ENCODE data around the gene INSYN1. TPM values are rescaled to one million over a fixed set of nuclear protein-coding genes. Genes with fewer than 3 reads are reported as not detected.

INSYN1 gene
- polyA plus RNA-seq, 3 donors: not detected

DNA sequence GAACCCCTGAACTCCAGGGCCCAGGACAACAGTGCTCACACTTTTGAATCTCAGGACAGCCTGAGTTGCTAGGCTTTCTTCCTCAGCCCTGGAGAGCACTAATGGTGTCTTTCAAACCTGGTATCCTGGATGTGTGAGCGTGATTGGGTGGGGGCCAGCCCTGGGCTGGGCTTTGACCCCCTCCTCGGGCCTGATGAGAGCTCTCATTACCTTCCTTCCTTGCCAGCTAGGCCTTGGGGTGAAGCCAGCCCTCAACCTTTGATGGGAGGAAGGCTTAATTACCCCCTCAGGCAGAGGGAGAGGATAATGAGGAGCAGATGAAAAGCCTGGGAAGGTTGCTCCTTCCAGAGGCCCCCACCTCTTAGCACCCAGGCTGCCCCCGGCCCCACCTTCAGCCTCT lies 31.1 kb upstream of the INSYN1 start:
- Mint-ChIP-seq H3K27ac (no peak overlapping the region), H3K36me3 (no peaks in the 10 kb centered on the region), H3K27me3 (ENCODE audit: low read depth in 3 of 3) (peaks cover 0 to 1% (median 1%) of the 10 kb centered on the region in 3 donors), H3K4me3 (no peak overlapping the region), H3K9me3 (no peaks in the 10 kb centered on the region), H3K4me1 (no peaks in the 10 kb centered on the region)
- Histone ChIP-seq H3K79me2 (ENCODE audit: insufficient read depth, low read length) (no peaks in the 10 kb centered on the region), H3K4me1 (ENCODE audit: control insufficient read depth in 1 of 2, insufficient read depth in 2 of 2, low read length in 2 of 2) (no peaks in the 10 kb centered on the region), H2AFZ (ENCODE audit: insufficient read depth, low read depth, low read length, poor library complexity, severe bottlenecking) (no peak overlapping the region), H3K9ac (ENCODE audit: insufficient read depth, low read length, poor library complexity, severe bottlenecking) (no peak overlapping the region), H3K27me3 (ENCODE audit: control insufficient read depth in 2 of 2, insufficient read depth in 2 of 2, low read length in 2 of 2) (no peaks in the 10 kb centered on the region), H3K27ac (ENCODE audit: low read depth in 1 of 2, low read length in 2 of 2) (no peak overlapping the region), H3K36me3 (replicated peaks in 1 of 2; ENCODE audit: control insufficient read depth in 1 of 2, insufficient read depth in 2 of 2, low read length in 2 of 2) (no peaks in the 10 kb centered on the region), H3K4me2 (replicated peaks; ENCODE audit: extremely low read depth, low read length, poor library complexity, severe bottlenecking) (no peak overlapping the region), H4K20me1 (ENCODE audit: insufficient read depth, low read length) (no peaks in the 10 kb centered on the region), H3K4me3 (replicated peaks in 1 of 3; ENCODE audit: low read depth in 2 of 3, low read length in 3 of 3) (no peak overlapping the region), H3K9me3 (replicated peaks in 1 of 2; ENCODE audit: control insufficient read depth in 1 of 2, insufficient read depth in 1 of 2, low read length in 2 of 2) (no peaks in the 10 kb centered on the region)
- intact Hi-C loops (cut with micrococcal nuclease): no loop called here
- no peak for DNase-seq
- 80% methylated on average over 1 of the region's 3 CpGs for WGBS (ENCODE audit: insufficient coverage)
- TF ChIP-seq, protein P1, sequence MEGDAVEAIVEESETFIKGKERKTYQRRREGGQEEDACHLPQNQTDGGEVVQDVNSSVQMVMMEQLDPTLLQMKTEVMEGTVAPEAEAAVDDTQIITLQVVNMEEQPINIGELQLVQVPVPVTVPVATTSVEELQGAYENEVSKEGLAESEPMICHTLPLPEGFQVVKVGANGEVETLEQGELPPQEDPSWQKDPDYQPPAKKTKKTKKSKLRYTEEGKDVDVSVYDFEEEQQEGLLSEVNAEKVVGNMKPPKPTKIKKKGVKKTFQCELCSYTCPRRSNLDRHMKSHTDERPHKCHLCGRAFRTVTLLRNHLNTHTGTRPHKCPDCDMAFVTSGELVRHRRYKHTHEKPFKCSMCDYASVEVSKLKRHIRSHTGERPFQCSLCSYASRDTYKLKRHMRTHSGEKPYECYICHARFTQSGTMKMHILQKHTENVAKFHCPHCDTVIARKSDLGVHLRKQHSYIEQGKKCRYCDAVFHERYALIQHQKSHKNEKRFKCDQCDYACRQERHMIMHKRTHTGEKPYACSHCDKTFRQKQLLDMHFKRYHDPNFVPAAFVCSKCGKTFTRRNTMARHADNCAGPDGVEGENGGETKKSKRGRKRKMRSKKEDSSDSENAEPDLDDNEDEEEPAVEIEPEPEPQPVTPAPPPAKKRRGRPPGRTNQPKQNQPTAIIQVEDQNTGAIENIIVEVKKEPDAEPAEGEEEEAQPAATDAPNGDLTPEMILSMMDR (IDR thresholded peaks at IDR 0.05): no peak

DNA sequence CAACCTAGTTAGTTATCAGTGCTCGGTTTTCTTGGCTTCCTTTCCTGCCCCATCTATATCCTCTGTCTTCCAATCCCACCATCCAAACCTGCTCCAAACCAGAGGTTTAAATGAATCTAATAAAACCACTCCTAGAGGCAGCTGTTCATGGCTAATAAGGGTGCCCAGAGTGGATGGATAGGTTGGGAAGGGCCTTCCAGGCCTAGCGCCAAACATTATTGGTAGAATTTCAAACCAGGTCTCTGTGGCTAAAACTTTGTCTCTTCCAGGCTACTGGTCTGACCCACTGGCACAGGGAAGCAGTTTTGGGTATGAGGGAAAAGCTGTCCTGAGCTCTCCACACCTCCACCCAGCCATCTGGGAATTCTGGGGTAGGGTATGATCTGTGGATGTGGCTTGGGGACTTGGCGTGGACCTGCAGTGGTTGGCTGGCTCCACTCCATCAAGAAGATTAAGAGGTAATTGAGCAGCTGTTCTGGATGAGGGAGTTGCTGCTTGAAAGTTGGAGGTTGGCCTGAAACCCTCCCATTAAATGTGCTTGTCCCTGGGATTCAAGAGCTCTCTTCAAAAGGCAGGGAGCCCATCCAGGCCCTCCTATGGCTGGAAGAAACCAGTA lies 29.3 kb upstream of the INSYN1 start:
- Histone ChIP-seq H3K27ac (ENCODE audit: low read depth in 1 of 2, low read length in 2 of 2) (no peak overlapping the region), H3K79me2 (ENCODE audit: insufficient read depth, low read length) (no peaks in the 10 kb centered on the region), H3K9ac (ENCODE audit: insufficient read depth, low read length, poor library complexity, severe bottlenecking) (no peak overlapping the region), H3K36me3 (replicated peaks in 1 of 2; ENCODE audit: control insufficient read depth in 1 of 2, insufficient read depth in 2 of 2, low read length in 2 of 2) (no peaks in the 10 kb centered on the region), H3K4me2 (replicated peaks; ENCODE audit: extremely low read depth, low read length, poor library complexity, severe bottlenecking) (no peak overlapping the region), H4K20me1 (ENCODE audit: insufficient read depth, low read length) (no peaks in the 10 kb centered on the region), H3K27me3 (ENCODE audit: control insufficient read depth in 2 of 2, insufficient read depth in 2 of 2, low read length in 2 of 2) (no peaks in the 10 kb centered on the region), H3K9me3 (replicated peaks in 1 of 2; ENCODE audit: control insufficient read depth in 1 of 2, insufficient read depth in 1 of 2, low read length in 2 of 2) (no peaks in the 10 kb centered on the region), H2AFZ (ENCODE audit: insufficient read depth, low read depth, low read length, poor library complexity, severe bottlenecking) (no peak overlapping the region), H3K4me1 (ENCODE audit: control insufficient read depth in 1 of 2, insufficient read depth in 2 of 2, low read length in 2 of 2) (no peaks in the 10 kb centered on the region), H3K4me3 (replicated peaks in 1 of 3; ENCODE audit: low read depth in 2 of 3, low read length in 3 of 3) (no peak overlapping the region)
- H3K27ac Mint-ChIP-seq: no peak overlapping the region
- no peak overlapping the region for H3K4me3 Mint-ChIP-seq
- TF ChIP-seq, protein P1 (IDR thresholded peaks at IDR 0.05): no peak
- 100% methylated on average over 1 of the region's 3 CpGs for WGBS (ENCODE audit: insufficient coverage)
- DNase-seq: no peak
- no peaks in the 10 kb centered on the region for H3K9me3 Mint-ChIP-seq
- H3K4me1 Mint-ChIP-seq: no peaks in the 10 kb centered on the region
- H3K36me3 Mint-ChIP-seq: no peaks in the 10 kb centered on the region
- intact Hi-C loops (cut with micrococcal nuclease): no loop called here
- H3K27me3 Mint-ChIP-seq (ENCODE audit: low read depth in 3 of 3): peaks cover 0 to 3% (median 3%) of the 10 kb centered on the region in 3 donors
